Uterus (tissue), 2 donors: ENCODE data around the gene HEY2.

ENCODE experiments used
- POLR2A ChIP-seq, 2 donors: fragments of 450-650 bp; IDR thresholded peaks; one replicate each; pipeline ENCODE4 v1.6.1; 2016; ENCODE audit warnings: antibody characterized with exemption in 2 of 2, mild to moderate bottlenecking in 1 of 2, moderate library complexity in 1 of 2
- TF ChIP-seq, protein P1 (sequence below), 4 experiments: fragments of 200-600 bp in 2 of 4; fragments of 450-650 bp in 2 of 4; sonication (generic) in 2 of 4; IDR thresholded peaks; one replicate each; pipeline ENCODE4 v1.5.1; 2016 to 2019; ENCODE audit warnings: antibody characterized with exemption in 4 of 4, mild to moderate bottlenecking in 2 of 4, moderate library complexity in 1 of 4

DNA sequence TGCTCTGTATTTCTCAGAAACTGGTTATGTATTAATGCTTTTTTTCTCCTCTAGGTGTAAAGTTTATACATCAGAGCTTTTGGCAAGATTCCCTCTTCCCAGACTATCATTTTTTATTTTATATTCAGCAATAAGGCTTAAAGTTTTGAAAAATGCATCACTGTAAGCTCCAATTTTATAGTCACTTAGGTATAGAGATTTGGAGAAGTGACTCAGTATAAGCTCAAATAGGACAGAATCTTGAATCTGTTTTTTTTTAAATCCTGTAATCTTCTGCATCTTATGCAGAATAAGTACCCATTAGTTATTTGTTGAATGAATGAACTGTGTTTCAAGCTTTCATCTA is 42.4 kb downstream of the HEY2 start:
- TF ChIP-seq, protein P1, sequence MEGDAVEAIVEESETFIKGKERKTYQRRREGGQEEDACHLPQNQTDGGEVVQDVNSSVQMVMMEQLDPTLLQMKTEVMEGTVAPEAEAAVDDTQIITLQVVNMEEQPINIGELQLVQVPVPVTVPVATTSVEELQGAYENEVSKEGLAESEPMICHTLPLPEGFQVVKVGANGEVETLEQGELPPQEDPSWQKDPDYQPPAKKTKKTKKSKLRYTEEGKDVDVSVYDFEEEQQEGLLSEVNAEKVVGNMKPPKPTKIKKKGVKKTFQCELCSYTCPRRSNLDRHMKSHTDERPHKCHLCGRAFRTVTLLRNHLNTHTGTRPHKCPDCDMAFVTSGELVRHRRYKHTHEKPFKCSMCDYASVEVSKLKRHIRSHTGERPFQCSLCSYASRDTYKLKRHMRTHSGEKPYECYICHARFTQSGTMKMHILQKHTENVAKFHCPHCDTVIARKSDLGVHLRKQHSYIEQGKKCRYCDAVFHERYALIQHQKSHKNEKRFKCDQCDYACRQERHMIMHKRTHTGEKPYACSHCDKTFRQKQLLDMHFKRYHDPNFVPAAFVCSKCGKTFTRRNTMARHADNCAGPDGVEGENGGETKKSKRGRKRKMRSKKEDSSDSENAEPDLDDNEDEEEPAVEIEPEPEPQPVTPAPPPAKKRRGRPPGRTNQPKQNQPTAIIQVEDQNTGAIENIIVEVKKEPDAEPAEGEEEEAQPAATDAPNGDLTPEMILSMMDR (IDR thresholded peaks at IDR 0.05) = peak in 1 of 4 experiments; percentile 6
- no peak for TF ChIP-seq POLR2A (IDR thresholded peaks at IDR 0.05)
